AG10803 (cell line): Measurements from ENCODE around the gene CXCL8.

Source experiments
- DNase-seq: peaks from one replicate; pipeline ENCODE4 v3.0.0; 2010; ENCODE audit warnings: low read depth
- H3K4me3 ChIP-seq: 2 replicates; pipeline ENCODE4 v1.5.1; 2011; ENCODE audit warnings: mild to moderate bottlenecking, low read length, control low read depth
- TF ChIP-seq, protein P1 (sequence below): conservative IDR thresholded peaks from 2 replicates; pipeline ENCODE4 v1.5.1; 2011; ENCODE audit warnings: mild to moderate bottlenecking, low read length, control low read depth, inconsistent platforms

Gene CXCL8

DNA sequence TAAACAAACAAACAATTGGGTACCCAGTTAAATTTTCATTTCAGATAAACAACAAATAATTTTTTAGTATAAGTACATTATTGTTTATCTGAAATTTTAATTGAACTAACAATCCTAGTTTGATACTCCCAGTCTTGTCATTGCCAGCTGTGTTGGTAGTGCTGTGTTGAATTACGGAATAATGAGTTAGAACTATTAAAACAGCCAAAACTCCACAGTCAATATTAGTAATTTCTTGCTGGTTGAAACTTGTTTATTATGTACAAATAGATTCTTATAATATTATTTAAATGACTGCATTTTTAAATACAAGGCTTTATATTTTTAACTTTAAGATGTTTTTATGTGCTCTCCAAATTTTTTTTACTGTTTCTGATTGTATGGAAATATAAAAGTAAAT, 2.9 kb downstream of the CXCL8 start:
- TF ChIP-seq, protein P1, sequence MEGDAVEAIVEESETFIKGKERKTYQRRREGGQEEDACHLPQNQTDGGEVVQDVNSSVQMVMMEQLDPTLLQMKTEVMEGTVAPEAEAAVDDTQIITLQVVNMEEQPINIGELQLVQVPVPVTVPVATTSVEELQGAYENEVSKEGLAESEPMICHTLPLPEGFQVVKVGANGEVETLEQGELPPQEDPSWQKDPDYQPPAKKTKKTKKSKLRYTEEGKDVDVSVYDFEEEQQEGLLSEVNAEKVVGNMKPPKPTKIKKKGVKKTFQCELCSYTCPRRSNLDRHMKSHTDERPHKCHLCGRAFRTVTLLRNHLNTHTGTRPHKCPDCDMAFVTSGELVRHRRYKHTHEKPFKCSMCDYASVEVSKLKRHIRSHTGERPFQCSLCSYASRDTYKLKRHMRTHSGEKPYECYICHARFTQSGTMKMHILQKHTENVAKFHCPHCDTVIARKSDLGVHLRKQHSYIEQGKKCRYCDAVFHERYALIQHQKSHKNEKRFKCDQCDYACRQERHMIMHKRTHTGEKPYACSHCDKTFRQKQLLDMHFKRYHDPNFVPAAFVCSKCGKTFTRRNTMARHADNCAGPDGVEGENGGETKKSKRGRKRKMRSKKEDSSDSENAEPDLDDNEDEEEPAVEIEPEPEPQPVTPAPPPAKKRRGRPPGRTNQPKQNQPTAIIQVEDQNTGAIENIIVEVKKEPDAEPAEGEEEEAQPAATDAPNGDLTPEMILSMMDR: no peak
- no peak for DNase-seq
- no peak overlapping the region for H3K4me3 ChIP-seq

GRCh38 chr4:73743795-73744194, 3.4 kb downstream of the CXCL8 start:
- DNase-seq: no peak
- TF ChIP-seq, protein P1: no peak
- no peak overlapping the region for H3K4me3 ChIP-seq

DNA sequence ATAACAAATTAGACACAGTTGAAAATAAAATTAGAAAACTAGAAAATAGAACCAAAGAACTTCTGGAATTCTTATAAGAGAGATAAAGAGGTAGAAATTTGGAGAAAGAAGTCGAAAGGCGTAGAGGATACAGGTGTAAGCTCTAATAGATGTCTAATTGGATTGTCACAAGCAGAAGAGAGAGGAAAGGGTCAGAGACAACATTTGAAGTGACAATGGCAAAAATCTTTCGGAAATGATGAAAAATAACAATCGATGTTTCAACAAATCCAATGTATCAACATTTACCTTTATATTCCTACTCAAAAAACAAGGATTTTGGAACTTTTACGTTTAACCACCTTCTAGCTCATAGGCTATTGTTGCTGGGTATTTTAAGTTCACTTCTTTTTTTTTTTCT, 3.8 kb downstream of the CXCL8 start:
- TF ChIP-seq, protein P1: no peak
- H3K4me3 ChIP-seq: no peak overlapping the region
- no peak for DNase-seq

GRCh38 chr4:73750730-73751129, 10.4 kb downstream of the CXCL8 start:
- TF ChIP-seq, protein P1: no peak
- no peak for DNase-seq
- H3K4me3 ChIP-seq: no peak overlapping the region

DNA sequence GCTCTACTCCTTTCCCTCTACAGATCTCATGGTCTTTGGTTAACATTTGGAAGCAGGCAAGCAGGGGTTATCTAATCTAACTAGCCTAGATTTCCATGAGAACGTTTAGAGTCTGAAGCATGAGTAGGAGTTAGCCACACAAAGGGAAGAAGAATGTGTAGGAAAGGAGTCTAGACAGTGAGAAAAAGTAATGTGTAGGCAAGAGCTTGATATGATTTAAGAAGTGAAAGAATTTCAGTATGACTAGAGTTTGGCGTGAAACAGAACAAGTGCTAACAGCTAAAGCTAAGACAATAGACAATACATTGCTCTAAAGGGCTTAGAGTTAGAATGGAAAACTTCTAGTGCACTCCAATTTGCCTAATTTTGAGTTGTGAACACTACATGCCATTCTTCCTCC, 10.8 kb downstream of the CXCL8 start:
- H3K4me3 ChIP-seq: no peak overlapping the region
- DNase-seq: no peak
- TF ChIP-seq, protein P1: no peak

- TF ChIP-seq, protein P1: no peak
- no peak overlapping the region for H3K4me3 ChIP-seq
- no peak for DNase-seq
Measured at GRCh38 chr4:73751830-73752229, 11.5 kb downstream of the CXCL8 start.

DNA sequence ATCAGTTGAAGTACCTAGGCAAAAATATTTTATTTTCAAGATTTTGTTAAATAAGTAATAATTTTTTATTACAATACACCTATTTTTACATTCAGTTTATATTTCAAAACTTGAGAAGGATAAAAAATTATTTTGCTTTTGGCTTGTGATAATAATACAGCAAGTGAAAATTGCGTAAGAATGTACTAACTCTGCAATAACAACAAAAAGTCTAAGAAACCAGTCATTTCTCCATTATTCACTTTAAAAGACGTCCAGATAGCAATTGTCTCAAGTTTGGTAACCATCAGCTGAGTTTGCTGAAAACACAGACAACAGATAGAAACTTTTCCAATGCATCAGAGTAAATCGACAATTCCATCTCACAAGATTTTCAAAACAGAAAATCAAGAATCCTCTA, 12.1 kb downstream of the CXCL8 start:
- no peak for DNase-seq
- no peak overlapping the region for H3K4me3 ChIP-seq
- TF ChIP-seq, protein P1: no peak
